Retinal pigment epithelial cell (primary cell): ENCODE measurements around the gene TFPI.
"Not testable (repeated sequence)": the region's sequence is repeated elsewhere in the genome, so short reads cannot be mapped to it uniquely, and the experiment has no call there.

Experiments used
- DNase-seq: peaks from one replicate; pipeline ENCODE4 v3.0.0-alpha.2; 2010; ENCODE audit warnings: low read depth
- H3K4me3 ChIP-seq: 2 replicates; pipeline ENCODE4 v1.5.1; 2011; ENCODE audit warnings: mild to moderate bottlenecking, low read length, control low read depth, moderate library complexity
- TF ChIP-seq, protein P1 (sequence below): conservative IDR thresholded peaks from 2 replicates; pipeline ENCODE4 v1.5.1; 2011; ENCODE audit warnings: low read depth, low read length, control low read depth, inconsistent platforms

The TFPI gene

DNA sequence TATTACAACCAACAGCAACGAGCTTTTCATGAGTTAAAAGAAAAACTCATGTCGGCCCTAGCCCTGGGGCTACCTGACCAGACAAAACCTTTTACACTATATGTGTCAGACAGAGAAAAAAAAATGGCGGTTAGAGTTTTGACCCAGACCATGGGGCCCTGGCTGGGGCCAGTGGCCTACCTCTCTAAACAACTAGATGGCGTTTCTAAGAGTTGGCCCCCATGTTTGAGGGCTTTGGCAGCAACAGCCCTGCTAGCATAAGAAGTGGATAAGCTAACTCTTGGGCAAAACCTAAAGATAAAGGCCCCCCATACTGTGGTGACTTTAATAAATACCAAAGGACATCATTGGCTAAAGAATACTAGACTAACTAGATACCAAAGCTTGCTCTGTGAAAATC is 39.3 kb downstream of the TFPI start:
- no peak overlapping the region for H3K4me3 ChIP-seq
- TF ChIP-seq, protein P1, sequence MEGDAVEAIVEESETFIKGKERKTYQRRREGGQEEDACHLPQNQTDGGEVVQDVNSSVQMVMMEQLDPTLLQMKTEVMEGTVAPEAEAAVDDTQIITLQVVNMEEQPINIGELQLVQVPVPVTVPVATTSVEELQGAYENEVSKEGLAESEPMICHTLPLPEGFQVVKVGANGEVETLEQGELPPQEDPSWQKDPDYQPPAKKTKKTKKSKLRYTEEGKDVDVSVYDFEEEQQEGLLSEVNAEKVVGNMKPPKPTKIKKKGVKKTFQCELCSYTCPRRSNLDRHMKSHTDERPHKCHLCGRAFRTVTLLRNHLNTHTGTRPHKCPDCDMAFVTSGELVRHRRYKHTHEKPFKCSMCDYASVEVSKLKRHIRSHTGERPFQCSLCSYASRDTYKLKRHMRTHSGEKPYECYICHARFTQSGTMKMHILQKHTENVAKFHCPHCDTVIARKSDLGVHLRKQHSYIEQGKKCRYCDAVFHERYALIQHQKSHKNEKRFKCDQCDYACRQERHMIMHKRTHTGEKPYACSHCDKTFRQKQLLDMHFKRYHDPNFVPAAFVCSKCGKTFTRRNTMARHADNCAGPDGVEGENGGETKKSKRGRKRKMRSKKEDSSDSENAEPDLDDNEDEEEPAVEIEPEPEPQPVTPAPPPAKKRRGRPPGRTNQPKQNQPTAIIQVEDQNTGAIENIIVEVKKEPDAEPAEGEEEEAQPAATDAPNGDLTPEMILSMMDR, result no peak
- DNase-seq, result no peak

- DNase-seq, H3K4me3 ChIP-seq: not testable (repeated sequence)
These were observed 39.9 kb downstream of the TFPI start for GRCh38 chr2:187514235-187514829.

- not testable (repeated sequence) for DNase-seq, H3K4me3 ChIP-seq
These were observed 40.6 kb downstream of the TFPI start for GRCh38 chr2:187513460-187514234.

DNA sequence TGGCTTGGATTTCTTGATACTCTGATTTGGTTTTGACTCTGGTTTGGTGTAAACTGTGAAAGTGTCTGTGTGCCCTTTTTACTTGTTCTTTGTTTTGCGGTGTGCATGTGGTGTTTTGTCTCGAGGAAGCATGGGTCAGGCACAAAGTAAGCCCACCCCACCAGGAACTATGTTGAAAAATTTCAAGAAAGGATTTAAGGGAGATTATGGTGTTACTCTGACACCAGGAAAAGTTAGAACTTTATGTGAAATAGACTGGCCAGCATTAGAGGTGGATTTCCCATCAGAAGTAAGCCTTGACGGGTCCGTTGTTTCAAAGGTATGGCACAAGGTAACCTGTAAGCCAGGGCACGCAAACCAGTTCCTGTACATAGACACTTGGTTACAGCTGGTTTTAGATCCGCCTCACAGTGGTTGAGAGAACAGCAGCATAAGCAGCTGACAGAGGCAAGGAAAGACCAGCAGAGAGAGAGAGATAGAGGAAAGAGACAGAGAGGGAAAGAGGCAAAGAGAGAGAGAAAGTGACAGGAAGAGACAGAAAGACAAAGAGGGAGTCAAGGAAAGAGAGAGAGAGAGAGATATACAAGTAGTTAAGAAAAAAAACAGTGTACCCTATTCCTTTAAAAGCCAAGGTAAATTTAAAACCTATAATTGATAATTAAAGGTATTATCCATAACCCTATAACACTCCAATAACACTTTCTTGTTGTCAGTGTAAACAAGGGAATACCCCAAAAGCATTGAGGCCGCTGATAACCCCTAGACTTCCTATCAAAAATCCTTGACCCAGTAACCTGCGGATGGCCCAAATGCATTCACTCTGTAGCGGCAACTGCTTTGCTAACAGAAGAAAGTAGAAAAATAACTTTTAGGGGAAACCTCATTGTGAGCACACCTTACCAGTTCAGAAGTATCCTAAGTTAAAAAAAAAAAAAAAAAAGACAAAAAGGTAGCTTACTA is 42.6 kb downstream of the TFPI start:
- no peak for DNase-seq
- H3K4me3 ChIP-seq, result no peak overlapping the region
- TF ChIP-seq, protein P1, result no peak

- not testable (repeated sequence) for DNase-seq, H3K4me3 ChIP-seq
These were observed 43.5 kb downstream of the TFPI start for GRCh38 chr2:187510419-187511355.

GRCh38 chr2:187509667-187510417 is 44.4 kb downstream of the TFPI start:
- H3K4me3 ChIP-seq, result no peak overlapping the region
- TF ChIP-seq, protein P1, result no peak
- DNase-seq, result no peak

GRCh38 chr2:187506416-187506815 is 47.8 kb downstream of the TFPI start:
- no peak overlapping the region for H3K4me3 ChIP-seq
- TF ChIP-seq, protein P1, result no peak
- no peak for DNase-seq
